ENCODE measurements around the gene PDE4D. TPM values are rescaled to one million over a fixed set of nuclear protein-coding genes. Genes with fewer than 3 reads are reported as not detected.

The PDE4D gene
- total RNA-seq, 1 donor from 2014 or later: 14.2 TPM

DNA sequence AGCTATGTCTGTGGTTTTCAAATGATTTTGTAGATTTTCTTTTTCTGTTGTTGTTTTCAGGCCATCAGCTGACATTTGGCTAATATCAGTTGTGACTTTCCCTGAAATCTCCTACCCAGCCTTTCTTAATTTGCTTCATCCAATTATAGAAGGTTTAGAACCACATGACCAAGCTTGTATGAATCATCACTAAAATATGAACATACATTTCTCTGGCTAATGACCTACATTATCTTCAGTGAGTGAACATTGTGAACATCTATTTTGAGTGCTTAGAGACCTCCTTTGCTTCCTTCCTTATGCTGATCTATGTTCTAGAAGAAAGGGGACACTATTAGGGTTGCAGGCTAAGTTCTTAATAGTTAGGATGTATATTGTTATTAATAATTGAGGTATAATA is 778.2 kb downstream of the PDE4D start:
- H3K4me3 Mint-ChIP-seq (ENCODE audit: unreplicated experiment): no peak overlapping the region
- H3K4me2 ChIP-seq (ENCODE audit: low read length): no peak overlapping the region

DNA sequence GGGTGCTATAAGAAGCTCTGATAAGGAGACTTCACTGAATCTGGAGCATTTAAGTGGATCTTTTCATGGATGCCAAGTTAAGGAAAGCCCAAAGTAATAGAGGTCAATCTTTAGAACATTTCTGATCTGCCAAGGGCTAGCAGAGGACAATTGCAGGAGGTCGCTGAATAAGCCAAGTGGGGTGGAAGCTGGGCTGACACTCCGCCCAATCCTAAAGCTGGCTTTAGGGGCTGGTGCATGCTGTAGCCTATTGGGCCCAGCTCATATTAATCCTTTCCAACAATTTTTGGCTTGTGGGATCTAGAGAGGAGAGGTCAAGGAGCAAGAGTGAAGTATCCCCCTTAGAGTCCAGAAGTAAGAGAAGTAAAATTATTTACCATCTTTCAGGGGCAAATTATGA is 784.1 kb downstream of the PDE4D start:
- no peaks in the 10 kb centered on the region for H3K9me3 ChIP-seq (ENCODE audit: insufficient read depth, low read depth, low read length)
- no peak overlapping the region for H3K9ac ChIP-seq (ENCODE audit: low read length)
- H3K4me1 ChIP-seq (ENCODE audit: insufficient read depth, low read length): no peaks in the 10 kb centered on the region
- H3K27me3 ChIP-seq (ENCODE audit: insufficient read depth, low read length): no peaks in the 10 kb centered on the region
- FAIRE-seq: no peak
- H3K4me3 Mint-ChIP-seq (ENCODE audit: unreplicated experiment): no peak overlapping the region
- H3K79me2 ChIP-seq (ENCODE audit: insufficient read depth, low read length): no peaks in the 10 kb centered on the region
- peaks cover 7% of the 10 kb centered on the region for H3K27me3 Mint-ChIP-seq (ENCODE audit: low read depth, unreplicated experiment)
- H3K4me3 ChIP-seq (ENCODE audit: insufficient read depth, low read depth, low read length): no peak overlapping the region
- DNase-seq (ENCODE audit: low read depth): no peak
- no peak overlapping the region for H3K4me2 ChIP-seq (ENCODE audit: low read length)
- H3K9me3 Mint-ChIP-seq (ENCODE audit: unreplicated experiment): peaks cover 4% of the 10 kb centered on the region
- TF ChIP-seq EZH2 (IDR thresholded peaks at IDR 0.05; ENCODE audit: insufficient read depth, low read length): no peak
- TF ChIP-seq, protein P1, sequence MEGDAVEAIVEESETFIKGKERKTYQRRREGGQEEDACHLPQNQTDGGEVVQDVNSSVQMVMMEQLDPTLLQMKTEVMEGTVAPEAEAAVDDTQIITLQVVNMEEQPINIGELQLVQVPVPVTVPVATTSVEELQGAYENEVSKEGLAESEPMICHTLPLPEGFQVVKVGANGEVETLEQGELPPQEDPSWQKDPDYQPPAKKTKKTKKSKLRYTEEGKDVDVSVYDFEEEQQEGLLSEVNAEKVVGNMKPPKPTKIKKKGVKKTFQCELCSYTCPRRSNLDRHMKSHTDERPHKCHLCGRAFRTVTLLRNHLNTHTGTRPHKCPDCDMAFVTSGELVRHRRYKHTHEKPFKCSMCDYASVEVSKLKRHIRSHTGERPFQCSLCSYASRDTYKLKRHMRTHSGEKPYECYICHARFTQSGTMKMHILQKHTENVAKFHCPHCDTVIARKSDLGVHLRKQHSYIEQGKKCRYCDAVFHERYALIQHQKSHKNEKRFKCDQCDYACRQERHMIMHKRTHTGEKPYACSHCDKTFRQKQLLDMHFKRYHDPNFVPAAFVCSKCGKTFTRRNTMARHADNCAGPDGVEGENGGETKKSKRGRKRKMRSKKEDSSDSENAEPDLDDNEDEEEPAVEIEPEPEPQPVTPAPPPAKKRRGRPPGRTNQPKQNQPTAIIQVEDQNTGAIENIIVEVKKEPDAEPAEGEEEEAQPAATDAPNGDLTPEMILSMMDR (IDR thresholded peaks at IDR 0.05; ENCODE audit: insufficient read depth, low read depth, low read length): no peak
- H3K27ac ChIP-seq (ENCODE audit: low read depth, low read length): no peak overlapping the region
- H3K36me3 ChIP-seq (ENCODE audit: insufficient read depth, low read length): no peaks in the 10 kb centered on the region
- H4K20me1 ChIP-seq (ENCODE audit: insufficient read depth, low read length): no peaks in the 10 kb centered on the region
- peaks cover 2% of the 10 kb centered on the region for H3K36me3 Mint-ChIP-seq (ENCODE audit: low read depth, unreplicated experiment)
- H3K27ac Mint-ChIP-seq (ENCODE audit: unreplicated experiment): no peak overlapping the region
- H2AFZ ChIP-seq (ENCODE audit: low read depth, low read length): no peak overlapping the region
- peaks cover 2% of the 10 kb centered on the region for H3K4me1 Mint-ChIP-seq (ENCODE audit: low read depth, unreplicated experiment)

More for the DNA sequence above, 778.2 kb downstream of the PDE4D start:
- H3K9me3 ChIP-seq (ENCODE audit: insufficient read depth, low read depth, low read length): no peaks in the 10 kb centered on the region
- H3K27ac ChIP-seq (ENCODE audit: low read depth, low read length): no peak overlapping the region
- Mint-ChIP-seq H3K36me3 (ENCODE audit: low read depth, unreplicated experiment) (peaks cover 2% of the 10 kb centered on the region), H3K27me3 (ENCODE audit: low read depth, unreplicated experiment) (peaks cover 2% of the 10 kb centered on the region), H3K4me1 (ENCODE audit: low read depth, unreplicated experiment) (peaks cover 16% of the 10 kb centered on the region), H3K27ac (ENCODE audit: unreplicated experiment) (no peak overlapping the region), H3K9me3 (ENCODE audit: unreplicated experiment) (peaks cover 2% of the 10 kb centered on the region)
- no peaks in the 10 kb centered on the region for H3K79me2 ChIP-seq (ENCODE audit: insufficient read depth, low read length)
- H3K9ac ChIP-seq (ENCODE audit: low read length): no peak overlapping the region
- H2AFZ ChIP-seq (ENCODE audit: low read depth, low read length): no peak overlapping the region
- H3K4me3 ChIP-seq (ENCODE audit: insufficient read depth, low read depth, low read length): no peak overlapping the region
- TF ChIP-seq, protein P1 (IDR thresholded peaks at IDR 0.05; ENCODE audit: insufficient read depth, low read depth, low read length): no peak
- no peak for TF ChIP-seq EZH2 (IDR thresholded peaks at IDR 0.05; ENCODE audit: insufficient read depth, low read length)
- DNase-seq (ENCODE audit: low read depth) (peak; percentile 32), FAIRE-seq (no peak)
- no peaks in the 10 kb centered on the region for H3K4me1 ChIP-seq (ENCODE audit: insufficient read depth, low read length)
- no peaks in the 10 kb centered on the region for H4K20me1 ChIP-seq (ENCODE audit: insufficient read depth, low read length)
- no peaks in the 10 kb centered on the region for H3K27me3 ChIP-seq (ENCODE audit: insufficient read depth, low read length)
- H3K36me3 ChIP-seq (ENCODE audit: insufficient read depth, low read length): no peaks in the 10 kb centered on the region

DNA sequence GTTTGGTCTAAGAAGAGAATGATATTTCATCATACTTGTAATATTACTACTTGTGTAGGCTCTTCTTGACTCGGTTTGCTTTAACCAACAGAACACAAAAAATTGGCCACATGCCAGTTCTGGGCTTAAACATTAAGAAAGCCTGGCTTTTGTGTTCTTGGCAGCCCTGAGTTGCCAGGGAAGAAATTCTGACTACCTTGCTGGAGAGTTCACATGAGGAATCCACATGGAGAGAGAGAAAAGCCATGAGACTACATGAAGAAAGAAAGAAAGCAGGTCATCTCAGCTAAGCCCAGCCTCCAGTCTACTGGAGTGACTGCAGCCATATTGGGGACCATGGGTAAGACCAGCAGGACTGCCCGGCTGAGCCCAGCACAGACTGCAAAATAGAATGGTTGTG is 785.8 kb downstream of the PDE4D start:
- Histone ChIP-seq H3K4me2 (ENCODE audit: low read length) (no peak overlapping the region), H2AFZ (ENCODE audit: low read depth, low read length) (no peak overlapping the region), H3K4me3 (ENCODE audit: insufficient read depth, low read depth, low read length) (no peak overlapping the region), H3K4me1 (ENCODE audit: insufficient read depth, low read length) (no peaks in the 10 kb centered on the region), H4K20me1 (ENCODE audit: insufficient read depth, low read length) (no peaks in the 10 kb centered on the region), H3K79me2 (ENCODE audit: insufficient read depth, low read length) (no peaks in the 10 kb centered on the region), H3K36me3 (ENCODE audit: insufficient read depth, low read length) (no peaks in the 10 kb centered on the region), H3K9ac (ENCODE audit: low read length) (no peak overlapping the region), H3K27ac (ENCODE audit: low read depth, low read length) (no peak overlapping the region), H3K27me3 (ENCODE audit: insufficient read depth, low read length) (no peaks in the 10 kb centered on the region), H3K9me3 (ENCODE audit: insufficient read depth, low read depth, low read length) (no peaks in the 10 kb centered on the region)
- Mint-ChIP-seq H3K4me1 (ENCODE audit: low read depth, unreplicated experiment) (peaks cover 6% of the 10 kb centered on the region), H3K27ac (ENCODE audit: unreplicated experiment) (no peak overlapping the region), H3K9me3 (ENCODE audit: unreplicated experiment) (peaks cover 4% of the 10 kb centered on the region), H3K27me3 (ENCODE audit: low read depth, unreplicated experiment) (peaks cover 5% of the 10 kb centered on the region), H3K36me3 (ENCODE audit: low read depth, unreplicated experiment) (no peaks in the 10 kb centered on the region), H3K4me3 (ENCODE audit: unreplicated experiment) (no peak overlapping the region)
- FAIRE-seq (no peak), DNase-seq (ENCODE audit: low read depth) (no peak)
- TF ChIP-seq, protein P1 (IDR thresholded peaks at IDR 0.05; ENCODE audit: insufficient read depth, low read depth, low read length): no peak
- TF ChIP-seq EZH2 (IDR thresholded peaks at IDR 0.05; ENCODE audit: insufficient read depth, low read length): no peak

Data from astrocyte (in vitro differentiated cells and primary cell).